Activated CD4-positive, alpha-beta T cell treated with anti-CD3 and anti-CD28 coated beads, Interleukin-2, amount 10 ng/mL, durations not matched to agents 7 days and 5 days (primary cell): Measurements from ENCODE around the gene LIPH. TPM values are rescaled to one million over a fixed set of nuclear protein-coding genes. Genes with fewer than 3 reads are reported as not detected.
"Not testable (repeated sequence)": the region's sequence is repeated elsewhere in the genome, so short reads cannot be mapped to it uniquely, and the experiment has no call there.

ENCODE experiments used
- CTCF ChIA-PET: fragments of 350-600 bp; sonication (Branson Sonifier 250); formaldehyde crosslinking; loops from one replicate; lab custom pipeline; 2021; ENCODE audit warnings: antibody characterized with exemption; lab: Charles Lee
- POLR2A ChIA-PET: fragments of 350-600 bp; sonication (Branson Sonifier 250); formaldehyde crosslinking; loops from one replicate; lab custom pipeline; 2021; ENCODE audit warnings: antibody characterized with exemption; lab: Charles Lee
- DNase-seq: peaks from one replicate; pipeline ENCODE4 v3.0.0-alpha.2; 2020
- H3K27ac Mint-ChIP-seq: one replicate; pipeline ENCODE4 v1.8.0; 2021; ENCODE audit warnings: mild to moderate bottlenecking, moderate library complexity, mixed read lengths
- H3K27me3 Mint-ChIP-seq: one replicate; pipeline ENCODE4 v1.8.0; 2021; ENCODE audit warnings: mixed read lengths
- H3K36me3 Mint-ChIP-seq: one replicate; pipeline ENCODE4 v1.8.0; 2021; ENCODE audit warnings: low read depth, mixed read lengths
- H3K4me1 Mint-ChIP-seq: one replicate; pipeline ENCODE4 v1.8.0; 2021; ENCODE audit warnings: mixed read lengths
- H3K4me3 Mint-ChIP-seq: one replicate; pipeline ENCODE4 v1.8.0; 2021; ENCODE audit warnings: mild to moderate bottlenecking, moderate library complexity, mixed read lengths
- H3K9me3 Mint-ChIP-seq: one replicate; pipeline ENCODE4 v1.8.0; 2021; ENCODE audit warnings: mixed read lengths
- total RNA-seq, 2 experiments: library from RNA; stranded (reverse); gene quantifications; one replicate each; pipeline ENCODE4 v1.2.3, GENCODE V29; 2021

LIPH gene
- total RNA-seq, 2 experiments from 2014 or later: not detected

- Mint-ChIP-seq H3K4me3 (no peak overlapping the region), H3K27me3 (peaks cover 6% of the 10 kb centered on the region), H3K27ac (no peak overlapping the region), H3K4me1 (no peaks in the 10 kb centered on the region), H3K9me3 (no peaks in the 10 kb centered on the region), H3K36me3 (no peaks in the 10 kb centered on the region)
- POLR2A ChIA-PET: no interaction called here
- no peak for DNase-seq
- CTCF ChIA-PET: no interaction called here
These were observed 47.8 kb downstream of the LIPH start for GRCh38 chr3:185504636-185505035.

GRCh38 chr3:185503521-185503920 is 48.9 kb downstream of the LIPH start:
- POLR2A ChIA-PET: no interaction called here
- peaks cover 5% of the 10 kb centered on the region for H3K4me1 Mint-ChIP-seq
- no peak overlapping the region for H3K27ac Mint-ChIP-seq

GRCh38 chr3:185502987-185503386 is 49.4 kb downstream of the LIPH start:
- Mint-ChIP-seq H3K27me3 (peaks cover 7% of the 10 kb centered on the region), H3K4me3 (no peak overlapping the region), H3K36me3 (no peaks in the 10 kb centered on the region), H3K9me3 (no peaks in the 10 kb centered on the region), H3K27ac (no peak overlapping the region), H3K4me1 (peaks cover 5% of the 10 kb centered on the region)
- POLR2A ChIA-PET: no interaction called here
- DNase-seq: no peak
- CTCF ChIA-PET: interaction anchor here (0.9 kb wide), 1 partner anchor 8 kb away, joined by 3 read pairs; no protein-coding TSS in a partner anchor

More at GRCh38 chr3:185503521-185503920, 48.9 kb downstream of the LIPH start:
- peaks cover 7% of the 10 kb centered on the region for H3K27me3 Mint-ChIP-seq
- H3K4me3 Mint-ChIP-seq: no peak overlapping the region
- CTCF ChIA-PET: interaction anchor here (0.9 kb wide), 1 partner anchor 8 kb away, joined by 3 read pairs; no protein-coding TSS in a partner anchor
- H3K36me3 Mint-ChIP-seq: no peaks in the 10 kb centered on the region
- DNase-seq: no peak
- no peaks in the 10 kb centered on the region for H3K9me3 Mint-ChIP-seq

GRCh38 chr3:185498503-185499396 is 53.6 kb downstream of the LIPH start, which contains the start of gene TMEM41A:
TSS of gene TMEM41A (minus strand) at chr3:185499035. CDS start at chr3:185498961, 74 bp downstream.
- H3K4me3 Mint-ChIP-seq: peak within 1 kb of the TSS; percentile 92
- peaks cover 13% of the 10 kb centered on the region for H3K36me3 Mint-ChIP-seq
- peak; percentile 92 for DNase-seq
- peak within 1 kb of the TSS; percentile 96 for H3K27ac Mint-ChIP-seq
- H3K4me1 Mint-ChIP-seq: peaks cover 15% of the 10 kb centered on the region
- CTCF ChIA-PET: interaction anchor here (0.7 to 1.4 kb wide), 4 partner anchors 10 to 60 kb away, joined by 3 read pairs; no protein-coding TSS in a partner anchor
- H3K9me3 Mint-ChIP-seq: no peaks in the 10 kb centered on the region
- POLR2A ChIA-PET: interaction anchor here (0.7 kb wide), 1 partner anchor 417 kb away, joined by 3 read pairs; no protein-coding TSS in a partner anchor
- peaks cover 7% of the 10 kb centered on the region for H3K27me3 Mint-ChIP-seq

GRCh38 chr3:185490241-185490640 is 62.1 kb downstream of the LIPH start:
- Mint-ChIP-seq H3K4me3 (no peak overlapping the region), H3K27ac (no peak overlapping the region), H3K9me3 (no peaks in the 10 kb centered on the region), H3K27me3 (no peaks in the 10 kb centered on the region), H3K4me1 (peaks cover 12% of the 10 kb centered on the region), H3K36me3 (peaks cover 36% of the 10 kb centered on the region)
- ChIA-PET POLR2A (no interaction called here), CTCF (no interaction called here)
- DNase-seq: no peak

GRCh38 chr3:185489462-185489861 is 62.9 kb downstream of the LIPH start:
- POLR2A ChIA-PET: no interaction called here
- H3K27ac Mint-ChIP-seq: no peak overlapping the region
- H3K27me3 Mint-ChIP-seq: no peaks in the 10 kb centered on the region
- CTCF ChIA-PET: interaction anchor here (1.2 kb wide), 1 partner anchor 10 kb away, joined by 3 read pairs; the partner anchor contains the start of gene TMEM41A
- no peaks in the 10 kb centered on the region for H3K9me3 Mint-ChIP-seq
- no peak overlapping the region for H3K4me3 Mint-ChIP-seq
- peaks cover 12% of the 10 kb centered on the region for H3K4me1 Mint-ChIP-seq
- H3K36me3 Mint-ChIP-seq: peaks cover 34% of the 10 kb centered on the region
- DNase-seq: no peak

GRCh38 chr3:185488465-185488864 is 63.9 kb downstream of the LIPH start:
- H3K4me3 Mint-ChIP-seq: no peak overlapping the region
- peaks cover 27% of the 10 kb centered on the region for H3K36me3 Mint-ChIP-seq
- no peak overlapping the region for H3K27ac Mint-ChIP-seq
- ChIA-PET POLR2A (no interaction called here), CTCF (interaction anchor here (0.6 to 1.2 kb wide), 3 partner anchors 9 to 46 kb away, joined by 3 read pairs; partner anchors contain the start of gene TMEM41A)
- no peaks in the 10 kb centered on the region for H3K9me3 Mint-ChIP-seq
- H3K4me1 Mint-ChIP-seq: peaks cover 11% of the 10 kb centered on the region
- DNase-seq: no peak
- no peaks in the 10 kb centered on the region for H3K27me3 Mint-ChIP-seq

- H3K36me3 Mint-ChIP-seq: peaks cover 34% of the 10 kb centered on the region
- H3K4me1 Mint-ChIP-seq: peaks cover 10% of the 10 kb centered on the region
- no peak overlapping the region for H3K27ac Mint-ChIP-seq
- H3K27me3 Mint-ChIP-seq: no peaks in the 10 kb centered on the region
- no peak overlapping the region for H3K4me3 Mint-ChIP-seq
- ChIA-PET POLR2A (no interaction called here), CTCF (interaction anchor here (1.7 kb wide), 1 partner anchor 9 kb away, joined by 4 read pairs; no protein-coding TSS in a partner anchor)
- peaks cover 3% of the 10 kb centered on the region for H3K9me3 Mint-ChIP-seq
- no peak for DNase-seq
These were observed 66.0 kb downstream of the LIPH start for GRCh38 chr3:185486394-185486793.

GRCh38 chr3:185484296-185484695 is 68.1 kb downstream of the LIPH start:
- H3K9me3 Mint-ChIP-seq: peaks cover 5% of the 10 kb centered on the region
- H3K36me3 Mint-ChIP-seq: peaks cover 36% of the 10 kb centered on the region
- no peaks in the 10 kb centered on the region for H3K27me3 Mint-ChIP-seq
- no peak overlapping the region for H3K4me3 Mint-ChIP-seq
- POLR2A ChIA-PET: no interaction called here
- CTCF ChIA-PET: no interaction called here
- no peak overlapping the region for H3K27ac Mint-ChIP-seq
- no peak for DNase-seq
- H3K4me1 Mint-ChIP-seq: peaks cover 10% of the 10 kb centered on the region

- Mint-ChIP-seq H3K4me1 (peaks cover 10% of the 10 kb centered on the region), H3K4me3 (no peak overlapping the region), H3K36me3 (peaks cover 22% of the 10 kb centered on the region), H3K27me3 (no peaks in the 10 kb centered on the region), H3K9me3 (peaks cover 5% of the 10 kb centered on the region), H3K27ac (no peak overlapping the region)
- ChIA-PET POLR2A (no interaction called here), CTCF (interaction anchor here (0.8 kb wide), 1 partner anchor 10 kb away, joined by 6 read pairs; no protein-coding TSS in a partner anchor)
- DNase-seq: no peak
These were observed 72.9 kb downstream of the LIPH start for GRCh38 chr3:185479373-185479945.

- Mint-ChIP-seq H3K4me3 (no peak overlapping the region), H3K9me3 (peaks cover 2% of the 10 kb centered on the region), H3K36me3 (peaks cover 13% of the 10 kb centered on the region), H3K27me3 (no peaks in the 10 kb centered on the region), H3K4me1 (no peaks in the 10 kb centered on the region), H3K27ac (no peak overlapping the region)
- ChIA-PET CTCF (interaction anchor here (1.4 kb wide), 1 partner anchor 13 kb away, joined by 4 read pairs; no protein-coding TSS in a partner anchor), POLR2A (no interaction called here)
- no peak for DNase-seq
These were observed 75.1 kb downstream of the LIPH start for GRCh38 chr3:185477316-185477715.

GRCh38 chr3:185474922-185475321 is 77.5 kb downstream of the LIPH start:
- H3K27me3 Mint-ChIP-seq, H3K36me3 Mint-ChIP-seq, CTCF ChIA-PET, H3K4me3 Mint-ChIP-seq, H3K27ac Mint-ChIP-seq, H3K9me3 Mint-ChIP-seq, DNase-seq, H3K4me1 Mint-ChIP-seq: not testable (repeated sequence)
- POLR2A ChIA-PET: interaction anchor here (0.7 kb wide), 1 partner anchor 400 kb away, joined by 4 read pairs; no protein-coding TSS in a partner anchor
